Activated CD4-positive, CD25-positive, alpha-beta regulatory T cell treated with anti-CD3 and anti-CD28 coated beads, Interleukin-2, amount 50 U/mL, for 24 hours (primary cell): ENCODE measurements around the gene FAM13A.
"Not testable (repeated sequence)": the region's sequence is repeated elsewhere in the genome, so short reads cannot be mapped to it uniquely, and the experiment has no call there.

Source experiments
- ATAC-seq, 2 donors: fragments of 150-1000 bp; cut with Tn5 transposase; one replicate each; pipeline ENCODE4 v1.10.0; 2021; ENCODE audit warnings: mild to moderate bottlenecking in 1 of 2, moderate library complexity in 1 of 2

Gene FAM13A

DNA sequence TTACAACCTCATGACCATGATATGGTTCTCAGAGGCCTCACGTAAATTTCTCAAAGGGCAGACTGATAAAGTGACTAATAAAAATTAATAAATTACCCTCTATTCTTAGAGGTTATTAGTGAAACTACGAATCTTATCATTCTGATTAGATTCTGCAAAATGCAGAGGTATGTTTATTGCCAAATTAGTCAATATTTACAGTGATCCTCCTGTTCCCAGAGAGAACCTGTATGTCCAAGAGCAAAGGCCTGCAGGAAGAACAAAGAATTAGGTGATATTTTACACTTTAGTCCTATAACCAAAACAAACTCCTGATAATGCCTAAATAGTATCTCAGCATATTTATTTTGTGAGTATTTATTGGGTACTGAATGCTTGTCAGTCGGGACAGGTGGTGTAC lies 58.1 kb downstream of the FAM13A start:
- ATAC-seq = no peak

DNA sequence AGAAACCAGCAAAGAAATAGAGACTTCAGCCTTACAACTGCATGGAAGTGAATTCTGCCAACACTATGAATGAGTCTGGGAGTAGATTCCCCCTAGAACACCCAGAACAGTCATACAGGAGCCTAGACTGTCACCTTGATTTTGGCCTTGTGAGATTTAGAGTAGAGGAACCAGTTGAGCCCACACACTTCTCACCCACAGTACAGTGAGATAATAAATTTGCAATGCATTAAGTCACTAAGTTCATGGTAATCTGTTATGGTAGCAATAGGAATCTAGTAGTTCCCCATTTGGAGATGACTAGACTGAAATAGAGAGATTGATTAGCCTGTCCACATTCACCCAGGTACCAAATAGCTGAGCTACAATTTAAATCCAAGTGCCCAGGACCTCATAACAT lies 59.0 kb downstream of the FAM13A start:
- no peak for ATAC-seq

DNA sequence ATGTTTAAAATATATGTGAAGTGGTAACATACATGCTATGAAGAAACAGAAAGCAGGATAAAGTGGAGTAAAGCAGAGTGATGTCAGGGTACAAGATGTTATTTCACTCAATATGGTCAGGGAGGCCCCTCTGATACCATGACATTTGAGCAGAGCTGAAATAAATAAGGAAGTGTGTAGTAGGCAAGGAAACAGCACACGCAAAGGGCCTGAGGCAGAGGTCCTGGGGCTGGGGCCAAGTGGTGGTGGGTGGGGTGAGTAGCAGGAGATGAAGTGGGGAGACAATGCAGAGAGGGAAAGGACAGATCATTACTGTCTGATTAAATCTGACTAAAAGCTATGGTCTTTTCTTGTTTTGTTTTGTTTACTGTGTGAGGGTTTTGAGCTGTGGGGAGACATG lies 61.1 kb downstream of the FAM13A start:
- ATAC-seq = no peak

DNA sequence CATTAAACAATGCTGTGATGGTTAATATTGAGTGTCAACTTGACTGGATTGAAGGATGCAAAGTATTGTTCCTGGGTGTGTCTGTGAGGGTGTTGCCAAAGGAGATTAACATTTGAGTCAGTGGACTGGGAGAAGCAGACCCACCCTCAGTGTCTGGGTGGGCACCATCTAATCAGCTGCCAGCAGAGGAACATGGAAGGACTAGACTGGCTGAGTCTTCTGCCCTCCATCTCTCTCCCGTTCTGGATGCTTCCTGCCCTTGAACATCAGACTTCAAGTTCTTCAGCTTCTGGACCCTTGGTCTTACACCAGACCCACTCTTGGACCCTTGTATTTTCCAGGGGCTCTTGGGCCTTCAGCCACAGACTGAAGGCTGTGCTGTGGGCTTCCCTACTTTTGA lies 61.7 kb downstream of the FAM13A start:
- ATAC-seq = not testable (repeated sequence)

DNA sequence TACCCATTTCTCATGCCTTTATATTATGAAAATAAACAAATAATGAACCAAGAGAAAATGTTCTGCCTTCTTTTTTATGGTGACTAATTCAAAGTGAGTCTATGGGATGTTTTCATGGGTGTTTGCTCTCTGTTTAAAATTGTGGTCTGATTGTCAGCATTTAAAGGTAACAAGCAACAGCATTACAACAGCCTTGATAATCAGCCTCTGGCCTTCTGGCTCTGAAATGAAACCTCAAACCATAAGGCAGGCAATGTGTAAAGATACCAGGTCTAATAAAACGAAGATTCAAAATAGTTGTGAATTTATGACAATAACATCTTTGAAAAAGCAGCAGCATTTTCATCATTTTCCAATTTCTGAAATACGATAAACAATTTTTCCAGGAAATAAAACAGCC lies 63.7 kb downstream of the FAM13A start:
- ATAC-seq = no peak

DNA sequence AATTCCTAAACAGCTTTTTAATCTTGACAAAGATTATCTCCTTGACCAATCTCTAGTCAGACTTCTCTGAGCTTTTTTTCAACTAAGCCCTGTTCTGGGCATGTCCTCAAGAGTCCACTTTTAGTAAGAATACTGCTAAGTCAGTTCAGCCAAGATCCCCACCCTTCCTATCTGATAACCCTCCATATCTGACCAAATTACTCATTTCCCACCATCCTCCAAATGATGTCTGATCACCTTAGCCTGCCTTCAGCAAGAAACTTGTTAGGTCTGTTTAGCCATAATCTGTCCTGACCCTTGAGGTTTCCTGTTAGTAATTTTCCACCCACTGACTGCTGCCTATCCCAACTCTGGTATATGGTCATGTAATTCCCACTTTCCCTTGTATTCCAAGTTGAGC lies 65.2 kb downstream of the FAM13A start:
- ATAC-seq = no peak

DNA sequence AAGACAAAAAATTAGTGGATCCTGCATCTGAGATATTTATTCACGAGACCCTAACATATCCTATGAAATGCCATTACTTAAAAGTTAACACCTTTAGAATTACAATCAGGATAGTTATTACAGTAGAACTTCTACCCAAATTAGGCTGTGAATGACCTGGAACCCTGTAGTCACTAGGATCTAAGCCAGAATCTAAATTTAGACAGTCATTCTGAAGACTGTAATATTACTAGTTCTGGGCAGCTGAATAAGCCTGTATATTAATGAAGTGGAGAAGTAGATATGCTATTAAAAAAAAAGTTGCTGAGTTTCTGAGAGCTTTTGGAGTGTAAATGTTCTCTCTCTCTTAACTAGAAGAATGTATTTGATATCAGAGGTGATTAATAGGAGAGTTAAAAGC lies 67.0 kb downstream of the FAM13A start:
- no peak for ATAC-seq

DNA sequence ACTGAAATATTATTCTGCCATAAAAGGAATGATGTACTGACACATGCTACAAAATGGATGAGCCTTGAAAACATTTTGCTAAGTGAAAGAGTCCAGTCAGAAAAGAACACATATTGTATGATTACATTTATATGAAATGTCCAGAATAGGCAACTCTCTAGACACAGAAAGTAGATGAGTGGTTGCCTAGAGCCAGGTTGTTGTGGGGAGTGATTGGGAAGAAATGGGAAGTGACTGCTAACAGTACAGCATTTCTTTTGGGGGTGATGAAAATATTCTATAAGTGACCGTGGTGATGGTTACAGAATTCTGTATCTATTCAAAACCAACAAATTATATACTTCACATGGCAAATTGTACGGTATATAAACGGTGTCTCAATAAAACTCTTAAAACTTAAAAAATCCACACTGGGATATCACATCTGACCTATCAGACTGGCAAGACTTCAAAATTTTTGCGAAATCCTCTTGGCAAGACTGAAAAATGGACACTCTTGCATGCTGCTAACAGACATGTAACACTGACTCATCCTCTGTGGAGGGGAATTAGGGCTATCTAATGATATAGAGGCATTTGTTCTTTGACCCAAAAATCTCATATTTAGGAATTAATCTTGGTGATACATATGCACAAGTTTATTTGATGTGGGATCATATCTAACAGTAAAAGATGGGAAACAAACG lies 71.8 kb downstream of the FAM13A start:
- no peak for ATAC-seq

DNA sequence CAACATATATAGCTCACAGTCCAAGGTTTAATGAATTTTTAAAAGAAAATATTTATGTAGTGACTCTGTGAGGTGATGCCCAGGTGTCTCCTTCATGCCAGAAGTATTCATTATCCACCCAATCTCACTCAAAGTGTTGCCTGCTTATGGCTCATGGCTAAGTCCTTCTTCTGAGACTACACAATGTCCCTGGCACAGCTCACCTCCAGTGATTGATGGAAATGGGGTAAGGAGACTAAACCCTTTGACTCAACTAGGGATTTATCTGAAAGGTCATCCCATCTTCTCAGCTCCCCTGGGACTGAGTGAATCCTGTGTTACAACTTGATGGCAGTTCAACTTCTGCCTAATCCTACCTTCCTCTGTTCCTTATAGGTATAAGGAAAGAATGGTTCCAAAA lies 74.2 kb downstream of the FAM13A start:
- no peak for ATAC-seq

DNA sequence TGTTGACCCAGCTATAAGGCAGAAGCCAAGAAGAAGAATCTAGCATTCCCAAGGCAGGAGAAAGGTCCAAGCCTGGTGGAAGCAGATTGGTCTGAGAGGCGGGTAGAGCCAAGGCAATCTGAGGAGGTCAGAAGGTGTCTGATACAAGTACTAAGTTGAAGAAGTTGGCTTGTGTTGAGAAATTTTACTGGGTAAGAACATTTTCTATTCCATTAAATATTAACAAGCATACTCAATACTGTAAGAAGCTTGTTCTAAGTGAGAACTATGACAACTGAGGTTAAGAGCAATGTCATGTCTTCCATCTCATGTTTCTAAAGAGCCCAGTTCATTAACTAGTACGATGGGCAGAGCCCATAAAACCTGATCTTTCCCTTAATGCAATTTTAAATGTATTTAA lies 75.0 kb downstream of the FAM13A start:
- no peak for ATAC-seq

DNA sequence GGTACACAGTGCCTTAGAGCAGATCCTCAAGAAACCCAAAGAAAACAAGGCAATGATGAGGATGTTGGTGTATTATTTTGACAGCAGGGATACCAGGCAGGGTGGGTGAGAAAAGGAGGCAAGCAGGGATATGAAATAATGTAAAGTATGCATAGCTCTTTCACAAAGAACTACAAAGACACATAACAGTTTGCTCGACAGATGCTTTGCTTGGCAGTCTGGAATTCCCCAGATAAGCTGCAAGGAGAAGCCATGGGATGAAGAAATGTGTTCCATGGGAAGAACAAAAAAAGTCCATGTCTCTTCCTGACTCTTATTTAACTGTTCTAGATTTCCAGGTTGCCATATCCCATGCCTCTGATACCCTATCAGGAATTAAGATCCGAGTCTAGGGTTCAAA lies 75.4 kb downstream of the FAM13A start:
- ATAC-seq = no peak

DNA sequence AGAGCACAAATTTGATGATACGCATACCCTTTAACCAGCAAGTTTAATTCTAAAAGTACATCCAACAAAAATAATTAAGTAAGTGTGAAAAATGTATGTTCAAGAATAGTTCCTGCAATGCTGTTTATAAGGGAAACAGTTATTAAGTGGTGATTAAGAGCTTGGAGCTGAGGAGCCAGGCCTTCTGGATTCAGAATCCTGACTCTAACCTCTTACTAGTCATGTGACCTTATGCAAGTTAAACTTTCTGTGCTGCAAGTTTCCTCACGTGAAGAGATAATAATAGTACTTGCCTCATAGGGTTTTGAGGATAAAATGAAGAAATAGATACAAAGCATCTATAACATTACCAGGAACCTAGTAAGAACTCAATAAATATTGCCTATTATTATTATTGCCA lies 77.7 kb downstream of the FAM13A start:
- no peak for ATAC-seq

DNA sequence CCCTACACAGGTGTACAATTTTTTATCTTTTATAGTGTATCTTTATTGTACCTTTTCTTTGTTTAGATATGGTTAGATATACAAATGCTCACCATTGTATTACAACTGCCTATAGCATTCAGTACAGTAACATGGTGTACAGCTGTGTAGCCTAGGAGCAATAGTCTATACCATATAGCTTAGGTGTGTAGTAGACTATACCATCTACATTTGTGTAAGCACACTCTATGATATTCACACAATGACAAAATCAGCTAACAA lies 80.3 kb downstream of the FAM13A start:
- no peak for ATAC-seq

DNA sequence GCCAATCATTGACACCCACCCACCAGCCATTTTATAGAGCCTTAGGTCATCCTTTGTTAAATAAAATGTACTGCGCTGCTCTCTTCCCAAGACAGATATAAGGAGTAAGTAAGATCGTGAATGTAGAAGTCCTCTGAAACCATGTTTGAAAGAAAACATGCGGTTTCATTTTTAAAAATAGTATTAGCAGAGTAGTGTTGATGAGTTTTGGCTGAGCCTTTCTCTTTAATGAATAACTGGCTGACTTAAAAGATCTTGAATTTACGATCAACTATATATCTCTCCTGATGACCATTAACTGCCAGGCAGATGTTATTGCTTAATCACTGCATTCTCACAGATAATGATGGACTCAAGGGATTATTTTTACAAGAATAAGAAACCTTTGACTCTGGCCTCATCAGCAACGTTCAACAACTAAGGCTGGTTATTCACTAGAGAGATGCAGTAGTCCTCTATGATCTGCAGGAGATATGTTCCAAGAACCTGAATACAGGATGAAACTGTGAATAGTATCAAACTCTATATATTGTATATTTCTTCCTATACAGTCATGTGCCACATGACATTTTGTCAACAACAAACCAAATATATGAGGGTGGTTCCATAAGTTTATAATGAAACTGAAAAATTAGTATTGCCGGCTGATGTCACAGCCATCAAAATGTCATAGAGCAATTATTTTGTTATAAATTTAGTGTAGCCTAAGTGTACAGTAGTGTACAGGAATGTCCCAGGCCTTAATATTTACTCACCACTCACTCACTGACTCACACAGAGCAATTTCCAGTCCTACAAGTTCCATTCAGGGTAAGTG lies 80.8 kb downstream of the FAM13A start:
- no peak for ATAC-seq

DNA sequence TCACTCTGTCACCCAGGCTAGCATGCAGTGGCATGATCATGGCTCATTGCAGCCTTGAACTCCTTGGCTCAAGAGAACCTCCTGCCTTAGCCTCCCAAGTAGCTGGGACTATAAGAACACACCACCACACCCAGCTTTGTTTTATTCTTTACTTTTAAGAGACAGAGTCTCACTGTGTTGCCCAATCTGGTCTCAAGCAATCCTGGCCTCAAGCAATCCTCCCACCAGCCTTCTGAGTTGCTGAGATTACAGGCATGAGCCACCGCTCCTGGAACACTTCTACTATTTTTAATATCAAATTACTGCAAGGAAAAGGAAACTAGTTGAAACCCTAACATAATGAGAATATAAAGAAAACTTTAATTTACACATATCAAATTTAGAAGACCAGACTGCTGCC lies 85.4 kb downstream of the FAM13A start:
- no peak for ATAC-seq

DNA sequence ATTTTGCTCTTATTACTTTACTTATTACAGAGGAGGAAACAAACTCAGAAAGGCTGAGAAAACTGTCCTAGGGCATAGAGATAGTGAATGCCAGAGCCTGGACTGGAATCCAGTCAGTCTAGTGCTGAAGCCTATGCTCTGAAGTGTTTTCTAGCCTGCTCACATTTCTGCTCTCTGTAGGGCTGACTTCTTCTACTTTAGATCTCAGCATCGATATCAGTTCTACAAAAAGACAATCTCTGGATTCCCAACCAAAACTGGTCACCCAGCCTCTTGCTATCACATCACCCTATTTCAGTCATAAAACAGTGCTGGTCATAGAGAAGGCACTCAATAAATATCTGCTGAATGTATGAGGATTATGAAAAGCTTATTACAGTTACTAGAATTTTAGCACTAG lies 87.2 kb downstream of the FAM13A start:
- ATAC-seq = no peak

DNA sequence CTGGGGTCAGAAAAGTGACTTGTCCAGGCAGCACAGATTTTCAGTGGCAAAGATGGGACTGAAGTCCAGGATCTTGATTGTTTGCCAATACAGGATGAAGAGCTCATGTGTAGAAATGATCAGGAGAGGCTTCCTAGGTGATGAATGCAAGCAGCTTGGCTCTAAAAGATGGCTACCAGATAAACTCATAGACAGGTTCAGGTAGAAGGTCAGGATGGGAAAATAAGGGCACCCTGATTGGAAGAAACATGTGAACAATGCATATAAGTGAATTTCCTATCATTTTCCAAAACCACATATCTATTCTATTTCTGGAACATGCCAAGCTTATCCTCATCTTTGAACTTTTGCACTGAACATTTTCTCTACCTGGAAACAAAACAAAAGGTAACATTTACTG lies 87.7 kb downstream of the FAM13A start:
- no peak for ATAC-seq

DNA sequence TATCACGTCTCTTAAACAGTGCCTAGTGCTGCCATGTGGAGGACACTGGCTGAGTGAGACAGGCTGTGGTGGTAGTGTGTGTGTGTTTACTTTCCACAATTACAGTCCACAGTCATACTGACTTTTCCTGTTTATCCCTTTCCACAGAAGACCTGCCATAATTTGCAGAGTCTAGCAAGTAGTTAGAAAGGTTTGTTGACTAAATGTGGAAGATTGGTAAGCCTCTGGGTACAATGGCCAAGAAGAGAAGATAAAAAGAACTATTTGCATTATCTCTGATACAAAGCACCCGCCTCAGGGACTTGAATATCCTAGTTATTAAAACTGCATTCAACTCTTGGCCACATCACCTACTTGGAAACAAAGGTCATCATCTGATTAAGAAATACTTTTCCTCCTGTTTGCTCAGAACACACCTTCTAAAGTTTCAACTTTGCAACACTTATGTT lies 89.1 kb downstream of the FAM13A start:
- ATAC-seq = no peak

DNA sequence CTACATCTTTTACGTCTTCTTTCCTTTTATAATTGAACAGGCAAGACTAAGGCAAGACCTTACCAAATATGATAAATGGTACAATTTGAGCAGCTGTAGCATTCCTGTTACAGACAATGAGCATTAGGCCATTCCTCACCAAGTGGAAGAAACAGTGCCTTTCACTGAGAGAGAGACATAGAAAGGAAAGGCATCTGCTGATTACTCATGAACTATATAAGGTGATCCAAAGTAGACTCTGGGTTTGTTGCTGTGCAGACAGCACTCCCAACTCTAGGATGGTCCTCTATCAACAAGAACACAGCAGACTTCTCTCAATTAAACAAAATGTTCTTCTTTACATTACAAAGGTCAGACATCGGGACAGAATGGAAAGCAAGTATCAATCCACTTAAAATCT lies 91.9 kb downstream of the FAM13A start:
- no peak for ATAC-seq

DNA sequence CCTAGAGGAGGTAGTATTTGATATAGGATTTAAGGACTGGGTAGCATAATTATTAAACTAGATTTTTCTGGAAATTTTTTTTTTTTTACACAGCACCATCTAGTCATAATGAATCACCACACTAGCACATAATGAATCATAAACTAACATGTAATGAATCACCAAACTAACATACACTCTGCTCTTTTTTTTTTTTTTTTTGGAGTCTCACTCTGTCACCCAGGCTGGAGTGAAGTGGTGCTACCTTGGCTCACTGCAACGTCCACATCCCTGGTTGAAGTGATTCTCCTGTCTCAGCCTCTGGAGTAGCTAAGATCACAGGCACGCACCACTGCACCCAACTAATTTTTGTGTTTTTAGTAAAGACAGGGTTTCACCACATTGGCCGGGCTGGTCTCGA lies 92.5 kb downstream of the FAM13A start:
- ATAC-seq = peak; percentile 88 to 92

DNA sequence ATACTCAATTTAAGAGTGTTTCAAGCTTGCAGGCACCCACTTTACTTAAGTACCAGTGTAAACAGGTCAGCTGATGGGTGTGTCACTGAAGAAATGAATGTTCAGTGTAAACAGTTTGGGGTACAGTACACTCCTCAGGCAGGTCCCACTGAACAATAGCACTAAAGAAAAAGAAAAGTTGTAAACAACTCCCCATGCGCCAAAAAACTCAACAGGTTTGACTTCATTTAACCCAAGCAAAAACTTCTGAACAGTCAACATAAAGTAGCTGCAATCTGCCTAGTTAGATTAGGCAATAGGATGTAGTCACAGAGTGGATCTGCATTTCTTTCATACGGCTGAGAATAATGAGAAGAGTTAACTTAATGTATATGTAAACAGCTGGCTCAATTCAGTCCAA lies 93.2 kb downstream of the FAM13A start:
- peak; percentile 30 to 54 for ATAC-seq

DNA sequence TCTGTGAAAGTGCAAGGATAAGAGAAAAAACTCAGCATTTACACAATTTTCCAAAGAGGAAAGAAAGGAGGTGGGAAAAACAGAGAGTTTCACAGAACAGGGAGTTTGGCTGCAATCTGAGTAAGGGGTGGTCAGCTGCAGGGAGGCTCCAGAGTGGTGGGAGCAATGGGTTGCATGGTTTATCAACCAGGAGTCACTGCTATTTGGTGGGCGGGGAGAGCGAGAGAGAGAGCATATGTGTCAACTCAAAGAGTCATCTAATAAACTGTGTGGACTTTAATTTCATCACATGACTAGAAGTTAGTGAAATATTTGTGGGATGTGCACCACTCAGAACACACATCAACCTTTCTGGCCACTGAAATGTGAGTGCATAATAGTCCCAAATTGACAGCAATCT lies 94.6 kb downstream of the FAM13A start:
- ATAC-seq = no peak

DNA sequence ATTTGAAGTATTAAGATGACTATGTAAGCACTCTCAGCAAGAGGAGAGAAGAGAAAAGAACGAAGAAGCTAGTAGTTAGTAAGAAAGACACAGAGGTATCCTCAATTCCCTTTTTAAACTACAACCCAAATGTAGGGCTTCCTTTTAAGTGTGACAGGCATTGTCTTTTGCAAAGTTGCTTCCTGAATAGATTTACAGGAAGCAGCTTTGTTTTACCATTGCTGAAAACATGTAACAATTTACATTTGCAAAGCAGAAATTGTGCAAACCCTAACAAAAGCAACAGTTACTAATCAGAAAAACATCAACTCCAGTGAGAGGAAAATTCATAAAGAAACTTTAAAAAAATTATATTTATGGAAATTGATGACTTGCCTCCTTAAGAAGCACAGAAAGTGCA lies 96.4 kb downstream of the FAM13A start:
- no peak for ATAC-seq

DNA sequence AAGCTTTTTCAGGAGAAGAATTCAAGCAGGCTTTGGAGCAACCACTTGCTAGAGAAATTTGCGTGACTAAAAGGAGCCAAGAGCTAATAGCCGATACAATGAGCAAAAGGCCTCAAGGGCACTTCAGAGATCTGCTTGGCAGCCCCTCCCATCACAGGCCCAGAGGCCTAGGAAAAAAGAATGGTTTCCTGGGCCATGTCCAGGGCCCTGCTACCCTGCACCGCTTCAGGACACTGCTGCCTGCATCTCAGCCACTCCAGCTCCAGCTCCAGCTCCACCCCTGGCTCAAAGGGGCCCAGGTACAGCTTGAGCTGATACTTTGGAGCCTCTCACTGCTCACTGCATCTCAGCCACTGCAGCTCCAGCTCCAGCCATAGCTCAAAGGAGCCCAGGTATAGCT lies 98.9 kb downstream of the FAM13A start:
- ATAC-seq = no peak

DNA sequence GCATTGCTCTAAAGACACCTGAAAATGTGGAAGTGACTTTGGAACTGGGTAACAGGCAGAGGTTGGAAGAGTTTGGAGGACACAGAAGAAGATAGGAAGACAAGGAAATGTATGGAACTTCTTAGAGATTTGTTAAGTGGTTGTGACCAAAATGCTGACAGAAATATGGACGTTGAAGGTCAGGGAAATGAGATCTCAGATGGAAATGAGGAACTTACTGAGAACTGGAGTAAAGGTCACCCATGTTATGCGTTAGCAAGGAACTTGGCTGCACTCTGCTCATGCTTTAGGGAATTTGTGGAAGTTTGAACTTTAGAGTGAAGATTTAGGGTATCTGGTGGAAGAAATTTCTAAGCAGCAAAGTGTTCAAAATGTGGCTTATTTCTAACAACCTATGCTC lies 99.4 kb downstream of the FAM13A start:
- ATAC-seq = no peak
